Endothelial cell (in vitro differentiated cells): ENCODE data around the gene CDH15. TPM values are rescaled to one million over a fixed set of nuclear protein-coding genes. Genes with fewer than 3 reads are reported as not detected.

Experiments
- DNase-seq: peaks from one replicate; pipeline ENCODE4 v3.0.0; 2021; ENCODE audit warnings: low spot score
- H3K27ac Mint-ChIP-seq: one replicate; pipeline ENCODE4 v1.8.0; 2021; ENCODE audit warnings: mixed read lengths, inconsistent platforms; ENCODE audit not compliant: unreplicated experiment
- H3K27me3 Mint-ChIP-seq: one replicate; pipeline ENCODE4 v1.8.0; 2021; ENCODE audit warnings: mild to moderate bottlenecking, moderate library complexity, mixed read lengths, inconsistent platforms; ENCODE audit not compliant: unreplicated experiment
- H3K36me3 Mint-ChIP-seq: one replicate; pipeline ENCODE4 v1.8.0; 2021; ENCODE audit warnings: mild to moderate bottlenecking, low read depth, mixed read lengths, inconsistent platforms; ENCODE audit not compliant: unreplicated experiment
- H3K4me1 Mint-ChIP-seq: one replicate; pipeline ENCODE4 v1.8.0; 2021; ENCODE audit warnings: mild to moderate bottlenecking, mixed read lengths, inconsistent platforms; ENCODE audit not compliant: unreplicated experiment
- H3K4me3 Mint-ChIP-seq: one replicate; pipeline ENCODE4 v1.8.0; 2021; ENCODE audit warnings: mild to moderate bottlenecking, mixed read lengths, inconsistent platforms; ENCODE audit not compliant: unreplicated experiment
- H3K9me3 Mint-ChIP-seq: one replicate; pipeline ENCODE4 v1.8.0; 2021; ENCODE audit warnings: mixed read lengths, inconsistent platforms; ENCODE audit not compliant: unreplicated experiment
- total RNA-seq: library from RNA; stranded (reverse); fragmentation: NEBNext Ultra II Directional; extraction: Animal tissue kit (Norgen Biotek cat#: 25700); gene quantifications from one replicate; pipeline ENCODE4 v1.2.1, GENCODE V29; 2021; ENCODE audit not compliant: unreplicated experiment
- TF ChIP-seq, protein P1 (sequence below): fragments of 200-600 bp; sonication (generic); IDR thresholded peaks from one replicate; pipeline ENCODE4 v1.5.0; 2021; ENCODE audit warnings: antibody characterized with exemption; ENCODE audit not compliant: unreplicated experiment

CDH15 gene
- total RNA-seq, 1 donor from 2014 or later: not detected

DNA sequence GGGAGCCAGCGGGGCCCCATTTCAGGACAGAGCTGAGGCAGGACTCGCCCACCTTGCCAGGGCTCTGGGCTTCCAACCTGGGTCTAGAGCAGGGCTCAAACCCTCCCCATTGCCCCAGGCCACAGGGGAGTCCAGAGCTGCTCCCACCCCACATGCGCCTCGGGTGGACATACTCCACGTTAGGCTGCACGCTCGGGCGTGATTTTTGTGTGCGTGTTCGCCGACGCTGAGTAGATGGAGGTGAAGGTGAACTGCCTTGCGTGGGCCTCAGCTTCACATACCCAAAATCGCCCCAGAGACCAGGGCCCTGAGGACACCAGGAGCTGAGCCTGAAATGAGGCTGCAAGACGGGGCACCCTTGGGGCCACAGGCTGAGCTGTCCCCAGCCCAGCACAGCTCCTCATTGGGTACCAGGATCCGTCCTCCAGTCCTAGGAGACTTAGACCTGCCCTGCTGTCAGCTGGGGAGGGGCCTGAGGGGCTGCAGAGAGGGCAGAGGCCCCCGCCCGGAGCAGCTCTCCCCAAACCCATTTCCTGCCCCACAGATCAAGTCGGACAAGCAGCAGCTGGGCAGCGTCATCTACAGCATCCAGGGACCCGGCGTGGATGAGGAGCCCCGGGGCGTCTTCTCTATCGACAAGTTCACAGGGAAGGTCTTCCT is 8.2 kb downstream of the CDH15 start:
- no peaks in the 10 kb centered on the region for H3K36me3 Mint-ChIP-seq
- TF ChIP-seq, protein P1, sequence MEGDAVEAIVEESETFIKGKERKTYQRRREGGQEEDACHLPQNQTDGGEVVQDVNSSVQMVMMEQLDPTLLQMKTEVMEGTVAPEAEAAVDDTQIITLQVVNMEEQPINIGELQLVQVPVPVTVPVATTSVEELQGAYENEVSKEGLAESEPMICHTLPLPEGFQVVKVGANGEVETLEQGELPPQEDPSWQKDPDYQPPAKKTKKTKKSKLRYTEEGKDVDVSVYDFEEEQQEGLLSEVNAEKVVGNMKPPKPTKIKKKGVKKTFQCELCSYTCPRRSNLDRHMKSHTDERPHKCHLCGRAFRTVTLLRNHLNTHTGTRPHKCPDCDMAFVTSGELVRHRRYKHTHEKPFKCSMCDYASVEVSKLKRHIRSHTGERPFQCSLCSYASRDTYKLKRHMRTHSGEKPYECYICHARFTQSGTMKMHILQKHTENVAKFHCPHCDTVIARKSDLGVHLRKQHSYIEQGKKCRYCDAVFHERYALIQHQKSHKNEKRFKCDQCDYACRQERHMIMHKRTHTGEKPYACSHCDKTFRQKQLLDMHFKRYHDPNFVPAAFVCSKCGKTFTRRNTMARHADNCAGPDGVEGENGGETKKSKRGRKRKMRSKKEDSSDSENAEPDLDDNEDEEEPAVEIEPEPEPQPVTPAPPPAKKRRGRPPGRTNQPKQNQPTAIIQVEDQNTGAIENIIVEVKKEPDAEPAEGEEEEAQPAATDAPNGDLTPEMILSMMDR: no peak
- no peak overlapping the region for H3K27ac Mint-ChIP-seq
- peaks cover 4% of the 10 kb centered on the region for H3K4me1 Mint-ChIP-seq
- H3K4me3 Mint-ChIP-seq: no peak overlapping the region
- H3K27me3 Mint-ChIP-seq: peaks cover 9% of the 10 kb centered on the region
- H3K9me3 Mint-ChIP-seq: no peaks in the 10 kb centered on the region
- no peak for DNase-seq

DNA sequence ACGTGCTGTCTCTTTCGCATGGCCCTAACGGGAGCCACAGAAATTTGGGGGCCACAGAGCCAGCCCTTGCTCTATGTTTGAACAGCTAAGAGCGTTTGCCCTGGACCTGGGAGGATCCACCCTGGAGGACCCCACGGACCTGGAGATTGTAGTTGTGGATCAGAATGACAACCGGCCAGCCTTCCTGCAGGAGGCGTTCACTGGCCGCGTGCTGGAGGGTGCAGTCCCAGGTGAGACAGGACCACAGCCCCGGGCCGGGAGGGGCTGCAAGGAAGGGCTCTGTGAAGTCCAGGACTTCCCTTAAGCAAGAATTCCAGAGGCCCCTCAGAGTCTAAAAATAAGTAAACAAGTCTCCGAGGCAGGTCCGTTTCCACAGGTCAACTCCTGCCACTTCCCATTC is 11.9 kb downstream of the CDH15 start:
- H3K27ac Mint-ChIP-seq: no peak overlapping the region
- peaks cover 4% of the 10 kb centered on the region for H3K4me1 Mint-ChIP-seq
- no peak overlapping the region for H3K4me3 Mint-ChIP-seq
- no peak for DNase-seq
- no peaks in the 10 kb centered on the region for H3K9me3 Mint-ChIP-seq
- no peaks in the 10 kb centered on the region for H3K36me3 Mint-ChIP-seq
- TF ChIP-seq, protein P1: no peak
- peaks cover 9% of the 10 kb centered on the region for H3K27me3 Mint-ChIP-seq

GRCh38 chr16:89183975-89184676 is 12.6 kb downstream of the CDH15 start:
- DNase-seq: no peak
- Mint-ChIP-seq H3K4me3 (no peak overlapping the region), H3K4me1 (peaks cover 4% of the 10 kb centered on the region)

DNA sequence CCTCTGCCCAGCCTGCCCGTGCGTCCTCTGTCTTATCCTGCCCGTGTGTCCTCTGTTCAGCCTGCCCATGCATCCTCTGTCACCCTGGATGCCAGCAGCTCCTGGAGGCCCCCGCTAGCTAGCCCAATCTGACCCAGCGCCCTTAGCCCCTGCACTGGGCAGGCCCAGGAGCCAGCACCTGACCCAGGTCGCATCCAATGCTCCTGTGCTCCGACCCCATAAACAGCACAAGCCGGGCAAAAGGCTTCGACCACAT is 13.1 kb downstream of the CDH15 start:
- H3K27ac Mint-ChIP-seq: no peak overlapping the region
- DNase-seq: no peak
- H3K27me3 Mint-ChIP-seq: peaks cover 15% of the 10 kb centered on the region
- no peaks in the 10 kb centered on the region for H3K9me3 Mint-ChIP-seq
- H3K4me3 Mint-ChIP-seq: no peak overlapping the region
- peaks cover 4% of the 10 kb centered on the region for H3K4me1 Mint-ChIP-seq
- H3K36me3 Mint-ChIP-seq: no peaks in the 10 kb centered on the region
- TF ChIP-seq, protein P1: no peak

More at GRCh38 chr16:89183975-89184676, 12.6 kb downstream of the CDH15 start:
- Mint-ChIP-seq H3K27me3 (peaks cover 12% of the 10 kb centered on the region), H3K36me3 (no peaks in the 10 kb centered on the region), H3K9me3 (no peaks in the 10 kb centered on the region), H3K27ac (no peak overlapping the region)
- TF ChIP-seq, protein P1: no peak
